HG03521 (cell line): Measurements from ENCODE around the gene ALDH2.
A peak's percentile ranks its signal among the peaks of the same experiment; 100 is the strongest.
"Not testable (repeated sequence)": the region's sequence is repeated elsewhere in the genome, so short reads cannot be mapped to it uniquely, and the experiment has no call there.

Source experiments
- ATAC-seq: cut with Tn5 transposase; IDR thresholded peaks from one replicate; pipeline ENCODE4 v1.9.1; 2021; ENCODE audit warnings: mild to moderate bottlenecking, moderate library complexity; ENCODE audit not compliant: unreplicated experiment

The ALDH2 gene

DNA sequence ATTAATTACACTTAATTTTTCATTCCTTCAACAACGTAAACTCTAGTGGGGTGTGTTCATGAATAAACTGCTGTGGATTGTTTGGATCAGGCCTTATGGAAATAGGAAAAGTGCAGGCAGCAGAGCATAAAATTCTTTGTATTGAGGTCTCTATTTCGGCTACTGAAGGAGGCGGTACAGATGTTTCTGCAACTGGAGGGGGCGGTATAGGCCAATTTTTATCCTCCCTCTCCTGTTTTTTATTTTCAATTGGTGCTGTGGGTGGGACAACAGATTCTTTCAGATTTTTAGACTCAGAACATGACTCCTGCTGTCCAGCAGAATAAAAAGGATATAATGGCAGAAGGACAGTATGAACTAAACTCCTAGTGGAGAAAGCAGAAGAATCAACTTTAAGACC, 57.6 kb downstream of the ALDH2 start:
- not testable (repeated sequence) for ATAC-seq

DNA sequence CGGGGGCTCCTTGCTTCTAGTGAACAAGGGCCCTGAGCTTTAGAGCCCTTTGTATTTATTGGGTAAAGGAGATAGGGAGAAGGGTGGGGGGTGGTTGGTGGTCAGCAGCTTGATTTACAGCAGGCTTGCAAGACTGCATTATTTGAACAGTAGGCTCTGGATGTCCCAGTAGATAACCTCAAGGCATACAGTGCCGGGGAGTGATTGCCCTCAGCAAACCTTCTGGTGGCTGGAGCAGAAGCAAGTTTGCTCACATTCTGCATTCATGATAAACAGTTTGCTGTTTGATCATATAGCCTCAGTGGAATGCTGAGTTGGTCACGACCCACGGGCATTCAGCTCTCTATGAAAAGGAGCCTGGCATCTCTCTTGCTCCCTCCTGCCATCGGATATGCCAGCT, 58.8 kb downstream of the ALDH2 start:
- ATAC-seq: no peak

DNA sequence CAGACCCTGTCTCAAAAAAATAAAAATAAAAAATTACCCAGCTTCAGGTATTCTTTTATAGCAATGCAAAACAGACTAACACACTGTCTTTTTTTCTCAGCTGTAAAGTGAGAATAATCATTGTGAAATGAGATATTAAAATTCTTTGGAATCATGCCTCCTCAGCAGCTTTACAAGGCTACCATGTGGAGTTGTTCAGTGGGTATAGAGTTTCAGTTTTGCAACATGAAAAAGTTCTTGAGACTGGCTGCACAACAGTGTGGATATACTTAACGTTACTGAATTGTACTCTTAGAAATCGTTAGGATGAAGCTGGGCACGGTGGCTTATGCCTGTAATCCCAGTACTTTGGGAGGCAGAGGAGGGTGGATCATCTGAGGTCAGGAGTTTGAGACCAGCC, 59.6 kb downstream of the ALDH2 start:
- ATAC-seq: no peak

DNA sequence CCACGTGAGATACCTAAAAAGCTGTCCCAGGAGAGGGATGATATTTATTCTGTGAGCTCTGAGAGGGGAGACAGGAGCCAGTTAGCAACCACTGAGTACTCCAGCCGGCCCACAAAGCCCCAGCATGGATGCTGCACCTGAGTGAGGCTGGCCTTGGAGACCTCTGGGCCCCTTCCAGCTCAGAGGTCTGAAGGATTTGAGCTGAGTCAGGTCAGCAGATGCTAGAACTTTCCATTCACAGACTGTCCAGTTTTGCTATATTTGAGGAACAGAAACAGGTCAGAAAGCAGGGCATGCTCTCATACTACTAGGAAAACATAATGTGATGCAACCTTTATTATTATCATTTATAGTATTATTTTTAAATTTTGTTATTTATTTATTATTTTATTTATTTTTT, 60.3 kb downstream of the ALDH2 start:
- no peak for ATAC-seq

DNA sequence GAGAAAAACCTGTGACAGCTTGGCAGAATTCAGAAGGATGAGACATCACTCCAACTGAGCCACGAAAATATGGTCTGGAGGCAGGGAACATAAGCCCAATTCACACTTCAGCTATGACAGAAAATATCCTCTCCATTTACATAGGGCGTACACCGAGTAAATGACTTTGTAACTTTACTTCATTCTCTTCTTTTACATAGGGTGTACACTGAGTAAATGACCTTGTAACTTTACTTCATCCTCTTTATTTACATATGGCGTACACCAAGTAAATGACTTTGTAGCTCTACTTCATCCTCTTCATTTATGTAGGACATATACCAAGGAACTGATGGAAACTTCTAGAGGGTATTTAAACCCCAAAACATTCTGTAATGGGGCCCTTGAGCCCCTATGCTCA, 61.2 kb downstream of the ALDH2 start:
- ATAC-seq: no peak

DNA sequence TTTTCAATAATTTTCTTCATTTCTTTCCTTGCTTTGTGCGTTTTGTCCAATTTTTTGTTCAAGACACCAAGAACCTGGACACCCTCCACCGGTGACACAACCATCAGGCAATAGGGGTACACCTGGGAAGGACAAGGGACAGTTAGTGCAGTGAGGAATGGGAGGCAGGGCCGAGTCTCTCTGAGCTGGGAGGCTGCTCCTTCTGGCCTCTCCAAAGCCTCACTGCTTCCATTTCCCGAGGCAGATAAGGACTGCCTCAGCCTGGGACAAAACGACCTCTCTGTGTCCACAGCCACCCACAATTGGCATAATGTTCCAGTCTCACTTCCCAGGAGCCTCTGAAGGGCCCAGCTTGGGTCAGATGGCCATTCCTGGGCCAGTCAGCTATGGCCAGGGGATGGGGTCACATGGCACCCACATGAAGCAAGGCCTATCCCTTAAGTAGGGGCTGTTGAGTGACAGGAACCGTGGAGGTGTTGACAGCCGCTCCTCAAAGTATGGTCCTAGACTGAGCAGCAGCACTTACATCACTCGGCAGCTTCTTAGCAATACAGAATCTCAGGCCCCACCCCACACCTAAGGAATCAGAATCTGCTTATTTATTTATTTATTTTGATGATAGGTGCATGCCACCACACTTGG, 61.7 kb downstream of the ALDH2 start:
- ATAC-seq: no peak

DNA sequence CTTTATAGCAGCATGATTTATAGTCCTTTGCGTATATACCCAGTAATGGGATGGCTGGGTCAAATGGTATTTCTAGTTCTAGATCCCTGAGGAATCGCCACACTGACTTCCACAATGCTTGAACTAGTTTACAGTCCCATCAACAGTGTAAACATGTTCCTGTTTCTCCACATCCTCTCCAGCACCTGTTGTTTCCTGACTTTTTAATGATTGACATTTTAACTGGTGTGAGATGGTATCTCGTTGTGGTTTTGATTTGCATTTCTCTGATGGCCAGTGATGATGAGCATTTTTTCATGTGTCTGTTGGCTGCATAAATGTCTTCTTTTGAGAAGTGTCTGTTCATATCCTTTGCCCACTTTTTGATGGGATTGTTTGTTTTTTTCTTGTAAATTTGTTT, 62.9 kb downstream of the ALDH2 start:
- not testable (repeated sequence) for ATAC-seq

DNA sequence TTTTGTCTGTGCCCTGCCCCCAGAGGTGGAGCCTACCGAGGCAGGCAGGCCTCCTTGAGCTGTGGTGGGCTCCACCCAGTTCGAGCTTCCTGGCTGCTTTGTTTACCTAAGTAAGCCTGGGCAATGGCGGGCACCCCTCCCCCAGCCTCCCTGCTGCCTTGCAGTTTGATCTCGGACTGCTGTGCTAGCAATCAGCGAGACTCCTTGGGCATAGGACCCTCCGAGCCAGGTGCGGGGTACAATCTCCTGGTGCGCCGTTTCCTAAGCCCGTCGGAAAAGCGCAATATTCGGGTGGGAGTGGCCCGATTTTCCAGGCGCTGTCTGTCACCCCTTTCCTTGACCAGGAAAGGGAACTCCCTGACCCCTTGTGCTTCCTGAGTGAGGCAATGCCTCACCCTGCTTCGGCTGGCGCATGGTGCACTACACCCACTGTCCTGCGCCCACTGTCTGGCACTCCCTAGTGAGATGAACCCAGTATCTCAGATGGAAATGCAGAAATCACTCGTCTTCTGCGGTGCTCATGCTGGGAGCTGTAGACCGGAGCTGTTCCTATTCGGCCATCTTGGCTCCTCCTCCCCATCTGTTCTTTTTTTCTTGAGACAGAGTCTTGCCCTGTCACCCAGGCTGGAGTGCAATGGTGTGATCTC, 68.1 kb downstream of the ALDH2 start:
- ATAC-seq: not testable (repeated sequence)

DNA sequence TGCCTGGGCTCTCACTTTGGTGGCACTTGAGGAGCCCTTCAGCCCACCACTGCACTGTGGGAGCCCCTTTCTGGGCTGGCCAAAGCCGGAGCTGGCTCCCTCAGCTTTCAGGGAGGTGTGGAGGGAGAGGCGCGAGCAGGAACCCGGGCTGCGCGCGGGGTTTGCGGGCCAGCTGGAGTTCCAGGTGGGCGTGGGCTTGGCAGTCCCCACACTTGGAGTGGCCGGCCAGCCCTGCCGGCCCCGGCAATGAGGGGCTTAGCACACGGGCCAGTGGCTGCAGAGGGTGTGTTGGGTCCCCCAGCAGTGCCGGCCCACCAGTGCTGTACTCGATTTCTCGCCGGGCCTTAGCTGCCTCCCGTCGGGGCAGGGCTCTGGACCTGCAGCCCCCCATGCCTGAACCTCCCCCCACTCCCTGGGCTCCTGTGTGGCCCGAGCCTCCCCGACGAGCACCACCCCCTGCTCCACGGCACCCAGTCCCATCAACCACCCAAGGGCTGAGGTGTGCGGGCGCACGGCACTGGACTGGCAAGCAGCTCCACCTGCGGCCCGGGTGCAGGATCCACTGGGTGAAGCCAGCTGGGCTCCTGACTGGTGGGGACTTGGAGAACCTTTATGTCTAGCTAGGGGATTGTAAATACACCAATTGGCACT, 68.9 kb downstream of the ALDH2 start:
- not testable (repeated sequence) for ATAC-seq

DNA sequence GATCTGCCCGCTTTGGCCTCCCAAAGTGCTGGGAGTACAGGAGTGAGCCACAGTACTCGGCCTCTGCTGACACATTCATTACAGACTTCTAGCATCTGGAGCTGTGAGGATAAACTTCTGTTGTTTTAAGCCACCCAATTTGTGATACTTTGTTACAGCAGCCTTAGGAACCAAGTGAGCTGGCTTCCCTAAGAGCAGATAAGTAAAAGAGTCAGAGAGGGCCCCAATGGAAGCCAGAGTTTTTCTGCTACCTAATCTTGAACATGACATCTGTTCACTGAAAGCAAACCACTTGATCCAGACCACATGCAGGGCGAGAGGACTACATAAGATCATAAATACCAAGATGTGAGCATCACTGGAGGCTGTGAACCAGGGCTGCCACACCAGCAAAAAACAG, 71.6 kb downstream of the ALDH2 start:
- no peak for ATAC-seq

DNA sequence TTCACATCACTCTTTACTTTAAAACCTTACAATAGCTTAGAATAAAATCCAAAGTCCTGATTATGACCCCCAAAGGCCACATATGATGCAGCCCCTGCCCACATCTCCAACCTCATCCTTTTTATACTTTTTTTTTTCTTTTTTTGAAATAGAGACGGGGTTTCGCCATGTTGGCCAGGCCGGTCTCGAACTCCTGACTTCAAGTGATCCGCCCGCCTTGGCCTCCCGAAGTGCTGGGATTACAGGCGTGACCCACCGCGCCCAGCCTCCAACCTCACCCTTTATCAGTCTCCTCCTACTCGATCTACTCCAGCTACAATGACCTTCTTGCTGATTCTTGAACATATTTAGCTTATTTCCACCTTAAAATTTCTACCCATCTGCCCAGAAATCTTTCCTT, 74.1 kb downstream of the ALDH2 start:
- ATAC-seq: no peak

DNA sequence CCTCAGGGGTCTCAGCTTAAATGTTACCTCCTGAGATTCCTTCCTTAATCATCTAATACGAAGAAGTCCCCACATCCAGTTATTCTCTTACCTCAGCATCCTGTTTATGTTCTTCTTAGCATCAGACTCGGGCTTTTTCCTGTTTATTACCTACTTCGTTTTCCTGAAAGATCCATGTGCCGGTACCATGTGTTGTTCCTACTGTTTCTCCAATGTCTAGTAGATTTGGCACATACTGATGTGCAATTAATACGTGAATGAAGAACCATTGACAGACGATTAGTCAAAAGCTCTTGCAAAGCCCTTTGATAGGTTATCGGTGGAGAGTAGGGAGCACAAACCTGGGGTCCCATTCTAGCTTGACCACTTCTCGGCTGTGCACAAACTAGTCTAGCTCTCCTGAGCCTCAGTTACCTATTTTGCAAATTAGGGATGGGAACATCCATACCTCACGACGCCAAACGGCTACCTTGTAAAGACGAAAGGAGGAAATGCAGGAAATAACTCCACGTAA, 74.6 kb downstream of the ALDH2 start:
- ATAC-seq: peak; percentile 3

DNA sequence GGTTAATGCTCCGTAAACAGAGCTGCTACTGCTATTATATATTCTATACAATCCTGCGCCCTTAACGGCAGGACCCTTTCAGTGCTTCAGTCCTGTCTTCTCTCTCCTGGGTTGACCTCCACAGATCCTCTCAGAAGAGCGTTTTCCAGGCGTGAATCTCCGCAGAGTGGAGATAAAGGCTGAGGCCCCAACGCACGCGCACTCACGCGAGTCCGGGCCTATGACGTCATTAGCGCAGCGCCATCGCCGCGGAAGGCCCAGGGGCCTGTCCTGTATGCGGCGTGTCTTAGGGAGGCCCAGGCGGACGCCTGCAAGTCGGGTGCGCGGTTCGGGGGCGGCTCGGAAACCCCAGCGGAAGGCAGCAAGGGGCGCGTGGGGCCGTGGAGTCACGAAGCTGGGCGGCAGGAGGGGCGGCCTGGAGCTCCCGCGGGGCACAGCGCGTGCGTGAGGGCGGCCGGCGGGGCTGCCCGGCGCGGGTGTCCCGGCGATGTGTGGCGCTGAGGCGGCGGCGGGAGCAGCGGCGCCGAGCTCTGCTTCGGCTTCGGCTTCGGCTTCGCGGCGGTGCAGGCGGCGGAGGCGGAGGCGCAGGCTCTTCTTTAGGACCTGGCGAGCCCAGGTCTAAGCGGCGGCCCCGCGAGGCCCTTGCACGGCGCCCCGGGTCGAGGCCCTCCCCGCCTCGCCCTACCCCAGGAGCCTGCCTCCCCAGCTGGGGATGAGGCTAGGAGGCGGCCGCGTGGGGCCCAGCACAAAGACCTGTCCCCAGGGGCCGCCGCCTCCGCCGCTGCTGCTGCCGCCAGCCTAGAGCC, 75.2 kb downstream of the ALDH2 start, which contains the start of gene MAPKAPK5:
MAPKAPK5 (plus strand) TSS at position 479 of the 806 bp plus-strand sequence. CDS start 506 bp downstream, outside the sequence.
- ATAC-seq: peak; percentile 76

DNA sequence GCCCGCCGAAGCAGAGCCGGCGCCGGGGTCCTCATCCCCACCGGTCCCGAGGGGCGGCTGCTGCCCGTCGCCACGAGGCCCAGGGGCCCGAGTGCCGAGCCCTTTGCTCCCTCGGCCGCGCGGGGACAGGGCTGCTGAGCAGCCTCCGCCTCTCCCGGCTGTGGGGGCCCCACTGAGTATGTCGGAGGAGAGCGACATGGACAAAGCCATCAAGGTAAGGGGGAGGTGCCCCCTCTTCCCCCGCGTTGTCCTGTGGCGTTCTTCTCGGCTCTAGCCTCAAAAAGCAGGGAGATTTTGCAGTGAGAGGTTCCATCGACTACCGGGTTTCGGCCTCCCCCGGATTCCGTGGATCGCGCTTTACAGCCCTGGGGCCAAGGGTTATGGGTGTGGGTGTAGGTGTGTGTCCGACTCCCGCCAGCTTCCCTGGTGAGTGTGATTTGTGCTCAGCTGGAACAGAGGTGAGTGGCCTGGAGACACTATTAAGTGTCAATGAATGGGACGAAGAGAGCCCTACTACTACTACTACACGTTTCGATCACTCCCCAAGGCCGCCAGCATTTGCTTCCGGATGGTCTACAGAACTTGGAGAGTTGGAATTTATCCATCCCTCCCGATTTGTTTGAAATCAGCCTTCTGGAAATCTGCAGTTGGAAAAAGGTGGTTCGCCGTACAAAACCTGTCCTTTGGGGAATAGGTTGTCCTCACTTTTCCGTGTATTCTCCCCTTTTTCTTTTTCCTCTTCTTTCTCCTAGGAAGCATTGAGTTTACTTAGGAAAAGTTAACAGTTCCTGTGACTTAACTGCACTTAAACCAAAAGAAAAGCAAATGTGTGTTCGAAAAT, 76.0 kb downstream of the ALDH2 start:
- ATAC-seq: peak; percentile 15

DNA sequence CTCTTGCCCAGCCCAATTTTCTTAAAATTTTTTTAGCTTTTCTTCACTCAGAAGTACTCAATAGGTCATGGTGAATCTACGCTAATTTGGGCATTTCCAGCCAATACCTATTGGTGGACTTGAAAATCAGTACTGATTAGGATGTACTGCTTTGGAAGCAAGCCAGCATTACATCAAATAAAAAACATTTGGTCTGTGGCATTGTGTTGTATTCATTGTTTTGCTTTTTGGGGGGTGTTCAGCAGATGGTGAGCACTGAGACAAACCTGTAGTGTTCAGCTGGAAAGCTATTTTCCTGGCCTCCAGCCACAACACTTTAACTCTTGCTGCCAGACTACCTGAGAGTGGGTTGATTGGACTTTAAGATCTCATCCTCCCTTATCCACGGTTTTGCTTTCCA, 79.3 kb downstream of the ALDH2 start:
- no peak for ATAC-seq

DNA sequence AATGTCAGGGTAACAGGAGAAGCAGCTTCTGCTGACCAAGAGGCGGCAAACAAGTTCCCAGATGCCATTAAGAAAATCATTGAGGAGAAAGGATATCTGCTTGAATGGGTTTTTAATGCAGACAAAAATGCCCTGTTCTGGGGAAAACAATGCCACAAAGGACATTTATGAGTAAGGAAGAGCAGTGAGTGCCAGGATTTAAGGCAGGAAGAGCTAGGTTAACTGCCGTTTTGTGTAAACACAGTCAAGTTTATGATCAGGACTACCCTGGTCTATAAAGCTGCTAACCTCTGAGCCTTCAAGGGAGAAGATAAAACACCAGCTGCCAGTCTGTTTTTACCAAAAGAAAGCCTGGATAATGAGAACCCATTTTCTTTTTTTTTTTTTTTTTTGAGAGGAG, 83.8 kb downstream of the ALDH2 start:
- ATAC-seq: no peak

DNA sequence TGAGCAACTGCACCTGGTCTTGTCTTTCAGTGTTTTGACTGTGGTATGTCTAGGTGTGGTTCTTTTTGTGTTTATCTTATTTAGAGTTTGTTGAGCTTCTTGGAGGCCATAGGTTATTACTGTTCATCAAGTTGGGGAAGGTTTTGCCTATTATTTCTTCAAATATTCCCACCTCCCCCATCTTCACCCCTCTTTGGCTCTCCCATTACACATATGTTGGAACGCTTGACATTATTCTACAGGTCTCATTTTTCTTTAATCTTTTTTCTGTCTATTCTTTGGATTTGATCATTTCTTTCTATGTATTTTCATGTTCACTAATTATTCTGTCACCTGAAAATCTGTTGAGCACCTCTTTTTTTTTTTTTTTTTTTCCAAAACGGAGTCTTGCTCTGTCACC, 91.5 kb downstream of the ALDH2 start:
- ATAC-seq: no peak

DNA sequence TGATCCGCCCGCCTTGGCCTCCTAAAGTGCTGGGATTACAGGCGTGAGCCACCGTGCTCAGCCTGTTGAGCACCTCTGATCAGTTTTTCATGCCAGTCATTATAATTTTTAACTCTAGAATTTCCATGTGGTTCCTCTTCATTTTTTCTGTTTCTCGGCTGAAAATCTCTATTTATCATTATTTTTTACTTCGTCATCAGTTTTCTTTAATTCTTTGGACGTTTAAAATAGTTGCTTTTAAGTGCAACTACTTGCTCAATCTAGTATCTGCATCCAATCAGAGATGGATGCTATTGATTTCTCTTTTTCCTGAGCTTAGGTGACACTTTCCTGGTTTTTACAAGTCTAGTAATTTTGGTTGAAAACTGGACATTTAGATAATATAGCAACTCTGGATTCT, 92.0 kb downstream of the ALDH2 start:
- ATAC-seq: no peak

DNA sequence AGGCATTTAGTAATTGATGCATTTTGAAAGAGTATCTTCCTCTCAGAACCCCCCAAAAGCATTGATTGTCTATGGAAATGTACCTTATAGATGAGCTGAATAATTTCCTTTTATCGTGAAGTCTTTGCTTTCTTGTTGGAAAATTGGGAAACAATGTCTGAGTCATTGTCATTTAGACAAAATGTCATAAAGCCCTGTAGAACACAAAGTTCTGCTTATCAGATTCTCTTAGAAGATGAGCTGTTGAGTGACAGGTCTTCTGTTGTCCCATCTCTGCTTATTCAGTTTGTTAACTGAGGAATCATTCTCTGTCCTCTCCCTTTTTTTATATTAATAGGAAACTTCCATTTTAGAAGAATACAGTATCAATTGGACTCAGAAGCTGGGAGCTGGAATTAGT, 98.2 kb downstream of the ALDH2 start:
- ATAC-seq: no peak
